Neural cell (in vitro differentiated cells): Measurements from ENCODE around the gene ACOT7. TPM values are rescaled to one million over a fixed set of nuclear protein-coding genes. Genes with fewer than 3 reads are reported as not detected.

Source experiments
- H2AFZ ChIP-seq: fragments of 200-600, 300-800 bp; sonication (generic), shearing (Covaris generic); 2 replicates; pipeline ENCODE4 v1.6.0; 2014; ENCODE audit warnings: low read depth, mild to moderate bottlenecking, antibody characterized with exemption, low read length, moderate library complexity
- H3F3A ChIP-seq: fragments of 200-600 bp; shearing (Covaris generic); 2 replicates; pipeline ENCODE4 v1.6.1; 2016; ENCODE audit warnings: mild to moderate bottlenecking, moderate library complexity, mixed read lengths, antibody characterized with exemption, low read length; ENCODE audit not compliant: insufficient read depth, poor library complexity, severe bottlenecking
- H3K27ac ChIP-seq: fragments of 200-600, 300-800 bp; sonication (generic), shearing (Covaris generic); 2 replicates; pipeline ENCODE4 v1.5.1; 2014; ENCODE audit warnings: mild to moderate bottlenecking, low read length, moderate library complexity
- H3K27me3 ChIP-seq: fragments of 300-800, 200-600 bp; sonication (generic), shearing (Covaris generic); 2 replicates; pipeline ENCODE4 v1.6.0; 2014; ENCODE audit warnings: mild to moderate bottlenecking, low read depth, low read length, moderate library complexity; ENCODE audit not compliant: insufficient read depth
- H3K36me3 ChIP-seq: fragments of 300-800, 200-600 bp; sonication (generic), shearing (Covaris generic); 2 replicates; pipeline ENCODE4 v1.5.1; 2014; ENCODE audit warnings: mild to moderate bottlenecking, antibody characterized with exemption, low read length, moderate library complexity; ENCODE audit not compliant: insufficient read depth
- H3K4me2 ChIP-seq: fragments of 300-800, 200-600 bp; sonication (generic), shearing (Covaris generic); 2 replicates; pipeline ENCODE4 v1.6.0; 2014; ENCODE audit warnings: mild to moderate bottlenecking, low read length
- H3K4me3 ChIP-seq: fragments of 300-800, 200-600 bp; sonication (generic), shearing (Covaris generic); 2 replicates; pipeline ENCODE4 v1.5.1; 2014; ENCODE audit warnings: mild to moderate bottlenecking, low read length, moderate library complexity
- H3K79me2 ChIP-seq: fragments of 200-600 bp; shearing (Covaris generic); replicated peaks from 2 replicates; pipeline ENCODE4 v1.6.0; 2014; ENCODE audit warnings: mild to moderate bottlenecking, low read length, moderate library complexity; ENCODE audit not compliant: insufficient read depth
- H3K9ac ChIP-seq: fragments of 300-800, 200-600 bp; sonication (generic), shearing (Covaris generic); 2 replicates; pipeline ENCODE4 v1.6.1; 2016; ENCODE audit warnings: mild to moderate bottlenecking, low read length, mixed read lengths
- H3K9me2 ChIP-seq: fragments of 200-600 bp; shearing (Covaris generic); 2 replicates; pipeline ENCODE4 v1.6.1; 2016; ENCODE audit warnings: mild to moderate bottlenecking, low read length, mixed read lengths; ENCODE audit not compliant: insufficient read depth
- H3K9me3 ChIP-seq: fragments of 200-600, 300-800 bp; sonication (generic), shearing (Covaris generic); 2 replicates; pipeline ENCODE4 v1.6.1; 2016; ENCODE audit warnings: mild to moderate bottlenecking, mixed run types, low read length, moderate library complexity, mixed read lengths
- H4K20me1 ChIP-seq: fragments of 200-600 bp; shearing (Covaris generic); 2 replicates; pipeline ENCODE4 v1.6.1; 2016; ENCODE audit warnings: mild to moderate bottlenecking, mixed run types; ENCODE audit not compliant: insufficient read depth
- CTCF ChIP-seq: fragments of 450-650 bp; IDR thresholded peaks from 2 replicates; pipeline ENCODE4 v1.5.1; 2014; ENCODE audit warnings: antibody characterized with exemption, mild to moderate bottlenecking, moderate library complexity; ENCODE audit not compliant: poor library complexity, severe bottlenecking
- EP300 ChIP-seq: fragments of 450-650 bp; conservative IDR thresholded peaks from 2 replicates; pipeline ENCODE4 v1.6.1; 2014; ENCODE audit warnings: antibody characterized with exemption, mild to moderate bottlenecking, moderate library complexity; ENCODE audit not compliant: poor library complexity, severe bottlenecking
- EZH2 ChIP-seq: fragments of 200-600, 300-800 bp; shearing (Covaris generic), sonication (generic); IDR thresholded peaks from 2 replicates; pipeline ENCODE4 v1.6.1; 2014; ENCODE audit warnings: antibody characterized with exemption, low read length, borderline replicate concordance, mild to moderate bottlenecking; ENCODE audit not compliant: insufficient read depth, poor library complexity, severe bottlenecking
- MXI1 ChIP-seq: fragments of 450-650 bp; conservative IDR thresholded peaks from 2 replicates; pipeline ENCODE4 v1.6.1; 2014; ENCODE audit warnings: antibody characterized with exemption, mild to moderate bottlenecking; ENCODE audit not compliant: poor library complexity, severe bottlenecking
- POLR2AphosphoS5 ChIP-seq: IDR thresholded peaks from 2 replicates; pipeline ENCODE4 v1.6.1; 2012
- RAD21 ChIP-seq: fragments of 450-650 bp; conservative IDR thresholded peaks from 2 replicates; pipeline ENCODE4 v1.6.1; 2014; ENCODE audit warnings: antibody characterized with exemption, mild to moderate bottlenecking, moderate library complexity
- REST ChIP-seq: IDR thresholded peaks from 2 replicates; pipeline ENCODE4 v1.6.1; 2012; ENCODE audit warnings: borderline replicate concordance
- SMC3 ChIP-seq: fragments of 450-650 bp; conservative IDR thresholded peaks from 2 replicates; pipeline ENCODE4 v1.6.1; 2014; ENCODE audit warnings: antibody characterized with exemption, mild to moderate bottlenecking, moderate library complexity; ENCODE audit not compliant: poor library complexity
- TAF1 ChIP-seq: IDR thresholded peaks from 2 replicates; pipeline ENCODE4 v1.6.1; 2012; ENCODE audit warnings: low read depth
- polyA plus RNA-seq: library from polyadenylated mRNA; depleted of rRNA; stranded (reverse); fragments of >200 nt; gene quantifications from 2 replicates; pipeline ENCODE4 v1.2.3, GENCODE V29; 2014

ACOT7 gene
- polyA plus RNA-seq, 1 donor from 2014 or later: 101 TPM

GRCh38 chr1:6349254-6349943, 44.2 kb downstream of the ACOT7 start:
- H3F3A ChIP-seq: no peaks in the 10 kb centered on the region
- H3K79me2 ChIP-seq: peaks cover 3% of the 10 kb centered on the region
- no peaks in the 10 kb centered on the region for H3K36me3 ChIP-seq
- peaks cover 4% of the 10 kb centered on the region for H4K20me1 ChIP-seq
- no peak overlapping the region for H3K9ac ChIP-seq
- H3K4me3 ChIP-seq: no peak overlapping the region
- H3K9me2 ChIP-seq: no peaks in the 10 kb centered on the region
- no peak overlapping the region for H3K4me2 ChIP-seq
- no peaks in the 10 kb centered on the region for H3K9me3 ChIP-seq
- no peak overlapping the region for H2AFZ ChIP-seq
- H3K27ac ChIP-seq: no peak overlapping the region
- TF ChIP-seq CTCF: no peak
- H3K27me3 ChIP-seq: no peaks in the 10 kb centered on the region

- H3K27ac ChIP-seq: no peak overlapping the region
- H3K79me2 ChIP-seq: peaks cover 3% of the 10 kb centered on the region
- no peaks in the 10 kb centered on the region for H3K9me3 ChIP-seq
- H2AFZ ChIP-seq: no peak overlapping the region
- peaks cover 4% of the 10 kb centered on the region for H4K20me1 ChIP-seq
- H3K27me3 ChIP-seq: no peaks in the 10 kb centered on the region
- H3K36me3 ChIP-seq: no peaks in the 10 kb centered on the region
- no peak overlapping the region for H3K4me2 ChIP-seq
- no peak overlapping the region for H3K4me3 ChIP-seq
- no peak overlapping the region for H3K9ac ChIP-seq
- H3F3A ChIP-seq: no peaks in the 10 kb centered on the region
- no peaks in the 10 kb centered on the region for H3K9me2 ChIP-seq
- TF ChIP-seq CTCF (no peak), MXI1 (no peak), REST (no peak), POLR2AphosphoS5 (no peak), RAD21 (no peak), SMC3 (no peak), EP300 (no peak), EZH2 (no peak), TAF1 (no peak)
Observed at GRCh38 chr1:6348511-6349191, 44.9 kb downstream of the ACOT7 start.
